ENCODE measurements around the gene UXS1.
"Not testable (repeated sequence)": the region's sequence is repeated elsewhere in the genome, so short reads cannot be mapped to it uniquely, and the experiment has no call there.

The UXS1 gene

DNA sequence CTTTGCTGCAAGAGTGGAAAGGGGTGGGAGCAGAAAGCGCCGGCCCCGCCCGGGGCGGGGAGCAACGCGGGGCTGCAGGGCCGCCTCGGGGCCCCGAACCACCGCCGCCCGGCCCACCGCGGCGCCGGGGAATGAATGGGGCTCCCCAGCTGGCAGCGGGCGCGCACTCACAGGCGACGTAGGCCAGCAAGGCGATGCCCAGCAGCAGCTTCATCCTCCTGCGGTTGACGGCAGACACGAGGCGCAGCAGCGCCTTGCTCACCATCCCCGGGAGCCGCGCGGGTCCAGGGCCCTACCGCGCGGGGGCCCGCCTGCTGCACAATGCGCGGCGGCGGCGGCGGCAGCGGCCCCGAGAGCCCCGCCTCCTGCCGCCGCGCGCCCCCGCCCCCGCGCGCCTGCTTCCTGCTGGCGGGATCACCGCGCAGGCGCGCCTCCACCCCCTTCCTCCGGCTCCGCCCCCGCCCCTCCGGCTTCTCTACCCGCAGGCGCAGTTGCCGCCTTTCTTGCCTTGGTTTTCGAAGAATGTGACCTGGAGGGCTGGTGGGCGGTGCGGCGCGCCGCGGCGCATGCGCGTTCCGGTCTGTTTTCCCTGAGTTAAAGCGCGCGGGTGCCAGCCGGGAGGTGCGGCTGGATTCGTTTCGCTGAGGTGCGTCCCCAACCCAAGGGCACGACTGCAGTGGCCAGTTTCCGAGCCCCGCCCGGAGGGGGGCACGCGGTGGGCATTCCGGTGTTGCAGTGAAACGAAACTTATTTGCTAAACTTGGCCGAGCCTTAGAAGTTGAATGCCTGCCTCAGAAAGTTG, at the start of gene UXS1:
Gene UXS1 (minus strand): TSS at position 325 of the 802 bp plus-strand sequence. CDS start 60 bp downstream, at position 265.
- peak; percentile 97 to 98 for DNase-seq

- not testable (repeated sequence) for DNase-seq
Measured at GRCh38 chr2:106239491-106239890, 45.4 kb upstream of the UXS1 start.

GRCh38 chr2:106235392-106235791, 41.3 kb upstream of the UXS1 start:
- DNase-seq, result not testable (repeated sequence)

GRCh38 chr2:106233350-106233706, 39.2 kb upstream of the UXS1 start:
- no peak for DNase-seq

- DNase-seq, result no peak
Measured at GRCh38 chr2:106232638-106233349, 38.7 kb upstream of the UXS1 start.

- no peak for DNase-seq
Measured at GRCh38 chr2:106223347-106223746, 29.2 kb upstream of the UXS1 start.

DNA sequence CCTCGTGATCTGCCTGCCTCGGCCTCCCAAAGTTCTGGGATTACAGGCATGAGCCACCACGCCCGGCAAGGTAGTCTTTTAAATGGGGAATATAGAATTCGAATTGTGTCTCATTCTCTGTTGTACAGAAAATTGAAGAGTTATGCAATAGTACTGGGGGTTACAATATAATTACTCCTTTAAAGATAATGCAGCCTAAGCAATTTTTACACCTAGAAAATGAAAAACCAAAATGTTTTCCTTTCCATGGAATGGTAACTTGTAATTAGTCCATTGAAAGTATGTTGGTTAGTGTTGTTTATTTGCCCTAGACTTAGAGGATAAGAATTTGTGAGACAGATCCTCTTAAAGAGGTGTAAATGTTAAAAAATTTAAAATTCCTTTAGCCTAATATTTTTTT, 28.0 kb upstream of the UXS1 start:
- not testable (repeated sequence) for DNase-seq

- DNase-seq, result no peak
Measured at GRCh38 chr2:106219813-106220212, 25.7 kb upstream of the UXS1 start.

- not testable (repeated sequence) for DNase-seq
Measured at GRCh38 chr2:106219157-106219556, 25.1 kb upstream of the UXS1 start.

- no peak for DNase-seq
Measured at GRCh38 chr2:106208874-106209273, 14.8 kb upstream of the UXS1 start.

DNA sequence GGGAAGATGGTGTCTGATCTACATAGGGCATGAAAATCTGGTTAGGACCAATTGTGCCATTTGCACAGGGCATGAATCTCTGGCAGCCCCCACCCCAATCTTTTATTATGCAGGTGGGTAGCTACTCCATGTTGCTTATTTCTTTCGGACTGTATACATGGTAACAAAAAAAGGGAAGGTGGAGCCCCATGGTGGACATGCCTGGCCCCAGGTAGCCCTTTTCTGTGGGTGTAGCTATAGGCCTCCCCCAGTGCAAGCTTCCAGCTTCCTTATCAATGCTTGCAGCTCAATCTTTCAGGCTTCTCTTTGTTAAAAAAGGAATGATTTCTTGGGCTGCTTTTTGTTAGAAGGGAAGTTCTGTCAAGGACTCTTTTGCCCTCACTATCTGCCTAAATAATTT, 14.3 kb upstream of the UXS1 start:
- DNase-seq, result no peak

DNA sequence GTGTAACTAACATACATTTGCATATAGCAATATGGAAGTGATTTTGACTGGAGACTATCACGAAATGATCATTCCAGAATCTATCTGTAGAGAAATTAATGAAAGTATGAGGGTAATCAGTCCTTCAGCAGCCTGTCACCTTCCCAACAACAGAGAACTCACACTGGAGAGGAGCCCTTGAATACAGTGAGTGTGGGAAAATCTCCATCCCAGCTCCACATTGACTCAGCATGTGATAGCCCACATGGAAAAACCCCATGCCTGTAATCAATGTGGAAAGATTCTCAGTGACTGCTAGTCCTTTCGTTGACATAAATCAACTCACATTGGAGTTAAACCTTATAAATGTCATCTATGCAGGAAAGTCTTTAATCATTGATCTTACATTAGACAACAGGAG, 13.1 kb upstream of the UXS1 start:
- DNase-seq, result no peak

- no peak for DNase-seq
Measured at GRCh38 chr2:106205488-106205887, 11.4 kb upstream of the UXS1 start.

- not testable (repeated sequence) for DNase-seq
Measured at GRCh38 chr2:106204551-106204950, 10.4 kb upstream of the UXS1 start.

DNA sequence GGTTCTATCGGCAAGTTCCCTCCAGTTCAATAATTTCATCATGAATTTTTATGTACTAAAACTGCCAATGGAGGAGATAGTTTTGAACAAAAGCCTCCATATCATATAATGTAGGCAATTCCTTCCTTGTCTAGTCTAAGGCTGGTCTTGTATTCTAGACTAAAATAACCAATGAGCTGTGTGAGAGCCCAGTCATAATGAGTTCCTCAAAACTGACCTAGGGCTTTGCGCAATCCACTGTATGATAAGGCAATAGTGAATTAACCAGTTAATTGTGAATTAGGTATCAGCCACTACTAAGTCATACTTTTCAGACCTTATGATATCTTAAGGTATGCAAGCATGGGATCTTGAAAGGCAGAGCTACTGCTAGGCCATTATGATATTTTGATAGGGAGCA, 7.6 kb upstream of the UXS1 start:
- no peak for DNase-seq

GRCh38 chr2:106197878-106198277, 3.8 kb upstream of the UXS1 start:
- no peak for DNase-seq

GRCh38 chr2:106195981-106196380, 1.9 kb upstream of the UXS1 start:
- DNase-seq, result no peak

GRCh38 chr2:106195456-106195855, 1.4 kb upstream of the UXS1 start:
- DNase-seq, result no peak

GRCh38 chr2:106193690-106193976, 468 bp downstream of the UXS1 start:
- no peak for DNase-seq

DNA sequence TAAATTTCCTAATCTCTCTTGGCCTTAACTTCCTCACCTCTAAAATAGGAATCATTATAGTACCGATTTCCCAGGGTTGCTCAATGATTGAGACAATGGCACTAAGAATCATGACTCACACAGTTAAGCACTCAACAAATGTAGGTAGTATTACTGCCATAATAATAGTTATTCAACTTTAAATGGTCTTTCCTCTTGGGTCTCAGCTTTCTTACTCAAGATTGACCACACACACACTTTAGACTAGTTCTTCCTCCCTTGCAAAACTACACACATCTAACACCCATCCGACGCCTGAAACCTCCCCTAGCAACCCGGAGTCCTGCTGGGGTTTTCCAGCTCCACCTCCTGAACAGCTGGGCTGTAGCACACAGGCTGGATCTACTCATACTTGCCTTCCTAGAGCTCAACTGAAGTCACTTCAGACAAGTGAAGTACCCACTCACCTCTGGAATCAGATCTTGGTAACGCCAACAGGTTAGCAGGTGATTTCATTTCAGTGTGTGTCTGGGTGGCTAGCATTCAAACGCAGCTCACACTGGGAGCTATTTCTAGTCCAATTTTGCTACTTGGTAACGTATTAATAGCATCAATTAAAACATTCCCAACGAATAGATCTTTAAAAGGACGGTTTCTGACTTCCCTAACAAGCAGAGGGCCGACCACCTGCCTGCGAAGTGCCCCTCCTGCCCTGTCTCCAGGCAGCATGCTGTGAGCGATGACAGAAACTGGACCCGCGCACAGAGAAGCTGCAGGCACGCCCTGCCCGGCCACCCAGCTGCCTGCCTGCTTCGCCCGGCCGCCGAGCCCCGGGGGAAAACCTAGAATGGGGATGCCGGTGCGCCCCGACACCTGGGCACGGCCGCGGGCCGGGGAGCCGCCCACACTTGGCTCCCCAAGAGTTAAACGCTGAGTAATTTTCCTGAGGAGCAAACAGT, 1.1 kb downstream of the UXS1 start:
- peak; percentile 61 to 73 for DNase-seq

GRCh38 chr2:106191511-106192016, 2.5 kb downstream of the UXS1 start:
- DNase-seq, result no peak

DNA sequence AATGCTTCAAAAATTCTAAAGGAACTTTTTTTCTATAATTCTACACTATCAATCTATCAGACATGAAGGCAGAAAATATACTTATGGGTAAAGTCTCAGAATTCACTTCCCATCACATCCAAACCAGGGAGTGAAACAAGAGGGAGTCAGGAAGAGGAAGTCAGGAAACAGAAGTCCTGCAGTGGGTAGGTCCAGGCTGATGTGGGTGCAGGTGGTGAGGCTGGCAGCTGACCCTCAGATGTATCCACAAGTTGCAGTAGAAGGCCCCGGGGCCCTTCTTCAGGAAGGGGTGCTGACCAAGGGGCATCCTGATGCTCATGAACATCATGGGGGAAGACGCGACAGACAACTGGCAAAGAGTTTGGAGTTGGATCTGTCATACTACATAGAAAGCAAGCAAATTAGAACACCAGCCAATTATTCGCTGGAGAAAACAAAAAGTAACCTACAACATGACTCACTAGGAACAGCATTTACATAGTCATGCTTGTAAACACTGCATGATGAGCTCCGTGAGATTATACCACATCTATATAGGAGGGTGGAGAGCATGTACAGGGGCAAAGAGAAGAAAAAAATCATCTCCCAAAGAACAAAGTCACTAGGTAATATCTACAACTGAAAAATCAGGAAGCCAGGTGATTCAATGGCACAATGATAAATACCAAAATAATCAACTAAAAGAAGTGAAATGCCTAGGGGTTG, 4.2 kb downstream of the UXS1 start:
- no peak for DNase-seq

GRCh38 chr2:106189325-106189724, 4.8 kb downstream of the UXS1 start:
- DNase-seq, result no peak
